ENCODE results near the gene FOXP1.

FOXP1 gene

DNA sequence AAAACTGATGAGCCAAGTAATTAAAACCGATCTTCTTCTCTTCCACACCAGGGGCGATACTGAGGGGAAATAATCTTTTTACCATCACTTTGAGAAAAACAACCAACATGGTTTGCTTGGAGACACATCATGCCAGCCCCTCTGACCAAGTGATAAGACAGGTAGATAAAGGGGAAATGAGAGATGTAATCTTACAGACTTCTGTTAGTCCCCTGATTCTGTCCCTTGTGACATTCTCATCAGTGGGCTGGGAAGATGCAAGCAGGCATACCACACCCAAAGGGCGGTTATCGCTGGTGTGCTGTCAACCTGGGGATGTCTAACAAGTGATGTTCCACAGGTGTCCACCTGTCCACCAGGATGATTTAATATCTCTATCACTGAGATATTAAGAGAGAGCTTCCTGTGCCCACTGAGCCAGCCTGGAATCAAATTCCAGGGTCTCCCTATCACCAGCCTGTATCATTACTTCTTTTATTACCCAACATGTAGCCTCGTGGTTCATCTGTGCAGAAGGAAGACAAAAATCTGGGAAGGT lies 315.0 kb downstream of the FOXP1 start:
- TF ChIP-seq, protein P1, sequence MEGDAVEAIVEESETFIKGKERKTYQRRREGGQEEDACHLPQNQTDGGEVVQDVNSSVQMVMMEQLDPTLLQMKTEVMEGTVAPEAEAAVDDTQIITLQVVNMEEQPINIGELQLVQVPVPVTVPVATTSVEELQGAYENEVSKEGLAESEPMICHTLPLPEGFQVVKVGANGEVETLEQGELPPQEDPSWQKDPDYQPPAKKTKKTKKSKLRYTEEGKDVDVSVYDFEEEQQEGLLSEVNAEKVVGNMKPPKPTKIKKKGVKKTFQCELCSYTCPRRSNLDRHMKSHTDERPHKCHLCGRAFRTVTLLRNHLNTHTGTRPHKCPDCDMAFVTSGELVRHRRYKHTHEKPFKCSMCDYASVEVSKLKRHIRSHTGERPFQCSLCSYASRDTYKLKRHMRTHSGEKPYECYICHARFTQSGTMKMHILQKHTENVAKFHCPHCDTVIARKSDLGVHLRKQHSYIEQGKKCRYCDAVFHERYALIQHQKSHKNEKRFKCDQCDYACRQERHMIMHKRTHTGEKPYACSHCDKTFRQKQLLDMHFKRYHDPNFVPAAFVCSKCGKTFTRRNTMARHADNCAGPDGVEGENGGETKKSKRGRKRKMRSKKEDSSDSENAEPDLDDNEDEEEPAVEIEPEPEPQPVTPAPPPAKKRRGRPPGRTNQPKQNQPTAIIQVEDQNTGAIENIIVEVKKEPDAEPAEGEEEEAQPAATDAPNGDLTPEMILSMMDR (conservative IDR thresholded peaks at IDR 0.05; ENCODE audit: control insufficient read depth, insufficient read depth, low read depth, low read length), result no peak
- no peak overlapping the region for H3K4me3 ChIP-seq (ENCODE audit: control insufficient read depth, low read depth, low read length)
- no peak for DNase-seq (ENCODE audit: low read depth)

GRCh38 chr3:71266875-71267274 lies 316.7 kb downstream of the FOXP1 start:
- TF ChIP-seq, protein P1 (conservative IDR thresholded peaks at IDR 0.05; ENCODE audit: control insufficient read depth, insufficient read depth, low read depth, low read length), result no peak
- no peak for DNase-seq (ENCODE audit: low read depth)
- no peak overlapping the region for H3K4me3 ChIP-seq (ENCODE audit: control insufficient read depth, low read depth, low read length)

DNA sequence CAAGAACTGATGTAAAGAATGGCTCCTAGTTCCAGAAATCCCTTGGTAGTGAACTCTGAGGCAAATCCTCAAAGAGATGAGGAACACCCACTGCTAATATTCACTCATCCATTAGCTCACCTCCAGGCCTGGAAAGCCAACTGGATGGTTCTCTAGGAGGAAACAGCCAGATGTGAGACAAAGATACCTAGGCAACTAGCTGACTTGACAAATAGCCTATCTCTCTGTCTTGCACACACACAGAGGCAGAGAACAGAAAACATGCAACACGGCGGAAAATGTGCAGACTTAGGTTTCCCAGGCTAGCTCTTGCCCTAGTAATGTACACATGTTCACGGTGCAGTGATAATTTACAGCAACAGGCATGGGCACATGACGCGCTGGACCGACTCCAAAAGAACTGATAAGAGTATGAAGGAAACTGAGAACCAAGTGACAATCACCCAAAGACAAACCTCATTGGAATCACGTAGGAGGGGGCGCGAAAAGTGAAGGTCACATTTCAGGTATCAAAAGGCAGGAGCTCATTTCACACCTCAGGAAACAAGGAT lies 318.1 kb downstream of the FOXP1 start:
- TF ChIP-seq, protein P1 (conservative IDR thresholded peaks at IDR 0.05; ENCODE audit: control insufficient read depth, insufficient read depth, low read depth, low read length), result no peak
- DNase-seq (ENCODE audit: low read depth), result no peak
- no peak overlapping the region for H3K4me3 ChIP-seq (ENCODE audit: control insufficient read depth, low read depth, low read length)

- H3K4me3 ChIP-seq (ENCODE audit: control insufficient read depth, low read depth, low read length), result no peak overlapping the region
- DNase-seq (ENCODE audit: low read depth), result no peak
- TF ChIP-seq, protein P1 (conservative IDR thresholded peaks at IDR 0.05; ENCODE audit: control insufficient read depth, insufficient read depth, low read depth, low read length), result no peak
These were observed 318.7 kb downstream of the FOXP1 start for GRCh38 chr3:71264840-71265239.

- H3K4me3 ChIP-seq (ENCODE audit: control insufficient read depth, low read depth, low read length), result no peak overlapping the region
- DNase-seq (ENCODE audit: low read depth), result no peak
- TF ChIP-seq, protein P1 (conservative IDR thresholded peaks at IDR 0.05; ENCODE audit: control insufficient read depth, insufficient read depth, low read depth, low read length), result no peak
These were observed 320.9 kb downstream of the FOXP1 start for GRCh38 chr3:71262364-71263265.

DNA sequence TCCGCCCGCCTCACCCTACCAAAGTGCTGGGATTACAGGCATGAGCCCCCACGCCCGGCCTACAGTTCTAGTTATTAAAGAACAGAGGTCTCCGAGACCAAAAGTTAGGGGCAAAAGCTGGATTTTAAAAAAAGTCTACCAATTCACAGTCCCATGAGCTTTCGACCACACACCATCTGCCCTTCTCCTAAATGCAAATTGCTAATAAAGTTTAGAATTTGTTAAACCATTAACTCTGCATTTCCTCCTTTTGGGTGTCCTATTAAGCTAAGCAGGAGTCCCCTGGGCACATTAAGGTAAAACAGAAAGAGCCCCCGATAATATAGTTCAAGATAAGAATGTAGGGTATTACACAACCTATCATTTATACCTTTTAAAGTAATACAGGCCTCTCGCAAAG lies 322.7 kb downstream of the FOXP1 start:
- no peak for DNase-seq (ENCODE audit: low read depth)
- TF ChIP-seq, protein P1 (conservative IDR thresholded peaks at IDR 0.05; ENCODE audit: control insufficient read depth, insufficient read depth, low read depth, low read length), result no peak
- H3K4me3 ChIP-seq (ENCODE audit: control insufficient read depth, low read depth, low read length), result no peak overlapping the region
